Stomach smooth muscle (tissue), 2 donors: ENCODE data around the gene RPL28.

ENCODE experiments used
- H3K27ac ChIP-seq: one replicate; pipeline ENCODE4 v1.7.0; 2013; ENCODE audit warnings: mild to moderate bottlenecking, low read length, inconsistent platforms
- H3K27me3 ChIP-seq, 2 donors: one replicate each; pipeline ENCODE4 v1.7.0; 2013; ENCODE audit warnings: low read length in 2 of 2; ENCODE audit not compliant: insufficient read depth in 2 of 2, control insufficient read depth in 1 of 2
- H3K36me3 ChIP-seq, 2 donors: one replicate each; pipeline ENCODE4 v1.7.0; 2013; ENCODE audit warnings: low read length in 2 of 2; ENCODE audit not compliant: control insufficient read depth in 2 of 2, insufficient read depth in 2 of 2
- H3K4me1 ChIP-seq: one replicate; pipeline ENCODE4 v1.7.0; 2013; ENCODE audit warnings: low read length; ENCODE audit not compliant: control insufficient read depth, insufficient read depth
- H3K4me3 ChIP-seq, 2 donors: one replicate each; pipeline ENCODE4 v1.7.0; 2013; ENCODE audit warnings: low read length in 2 of 2
- H3K9ac ChIP-seq, 2 donors: one replicate each; pipeline ENCODE4 v1.7.0; 2013; ENCODE audit warnings: low read length in 2 of 2, mild to moderate bottlenecking in 1 of 2
- H3K9me3 ChIP-seq, 2 donors: one replicate each; pipeline ENCODE4 v1.7.0; 2013; ENCODE audit warnings: low read length in 2 of 2; ENCODE audit not compliant: control insufficient read depth in 2 of 2
- donor health status: healthy.
- donor health status: Pancreatic carcinoma.

RPL28 gene

DNA sequence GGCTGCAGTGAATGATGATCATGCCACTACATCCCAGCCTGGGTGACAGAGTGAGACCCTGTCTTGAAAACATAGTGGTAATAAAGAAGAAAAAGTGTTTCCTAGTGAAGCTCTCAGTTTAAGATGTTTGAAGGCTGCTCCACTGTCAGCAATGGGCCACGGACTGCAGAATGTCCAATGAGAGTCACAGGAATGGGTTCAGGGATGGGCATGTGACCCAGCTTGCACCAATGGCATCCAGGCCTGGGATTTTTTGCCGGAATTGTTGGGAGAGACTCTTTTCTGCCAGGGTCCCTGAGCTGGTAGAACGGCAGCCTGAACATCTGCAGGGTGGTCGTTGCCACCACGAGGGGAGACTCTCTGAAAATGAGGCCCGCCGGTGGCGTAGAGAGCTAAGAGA is 51.1 kb downstream of the RPL28 start:
- peaks cover 61 to 63% of the 10 kb centered on the region in 2 donors for H3K27me3 ChIP-seq

DNA sequence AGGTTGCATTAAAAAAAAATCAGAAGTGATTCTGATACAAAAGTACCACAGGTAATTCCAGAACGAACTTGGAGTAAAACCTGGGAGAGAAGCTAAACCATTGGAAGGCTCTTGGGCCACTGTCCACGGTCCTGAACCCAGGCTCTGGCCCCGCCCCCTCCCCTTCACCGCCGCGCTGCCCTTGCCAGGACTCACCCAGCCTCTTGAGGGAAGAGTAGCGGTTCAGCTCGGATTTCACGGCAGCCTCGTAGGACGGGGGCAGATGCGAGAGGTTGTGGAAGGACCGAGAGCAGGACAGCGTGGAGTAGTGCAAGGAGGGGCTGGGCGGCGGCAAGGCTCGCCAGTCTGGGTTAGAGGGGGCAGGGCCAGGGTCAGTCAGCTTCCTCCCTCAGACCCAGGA is 51.7 kb downstream of the RPL28 start:
- Histone ChIP-seq H3K36me3 (no peaks in the 10 kb centered on the region), H3K27ac (no peak overlapping the region), H3K9me3 (no peaks in the 10 kb centered on the region), H3K27me3 (peaks cover 57 to 61% of the 10 kb centered on the region in 2 donors), H3K9ac (no peak overlapping the region), H3K4me3 (no peak overlapping the region), H3K4me1 (peaks cover 7% of the 10 kb centered on the region)

More for the DNA sequence above, 51.1 kb downstream of the RPL28 start:
- Histone ChIP-seq H3K36me3 (no peaks in the 10 kb centered on the region), H3K9me3 (no peaks in the 10 kb centered on the region), H3K4me3 (no peak overlapping the region), H3K9ac (no peak overlapping the region), H3K27ac (no peak overlapping the region), H3K4me1 (peaks cover 4% of the 10 kb centered on the region)

DNA sequence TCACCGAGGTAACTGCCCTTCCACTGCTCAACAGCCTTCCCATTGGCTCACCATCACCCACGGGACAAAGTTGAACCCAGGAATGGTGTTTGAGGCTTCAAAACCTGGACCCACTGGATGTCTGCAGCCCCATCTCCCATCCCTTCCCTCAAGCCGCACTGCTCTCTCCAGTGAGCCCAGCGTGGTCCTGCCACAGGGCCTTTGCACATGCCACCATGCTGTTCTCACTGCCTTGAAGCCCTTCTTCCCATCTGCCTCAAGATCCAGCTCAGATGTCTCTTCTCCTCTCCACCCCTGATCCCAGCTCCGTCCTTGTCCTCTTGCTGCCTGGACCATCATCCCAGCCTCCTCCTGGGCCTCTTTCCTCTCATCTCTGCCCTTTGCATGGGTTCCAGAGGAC is 53.3 kb downstream of the RPL28 start:
- Histone ChIP-seq H3K27me3 (peaks cover 56% of the 10 kb centered on the region in 2 donors), H3K27ac (no peak overlapping the region), H3K4me3 (no peak overlapping the region), H3K36me3 (no peaks in the 10 kb centered on the region), H3K9ac (no peak overlapping the region), H3K4me1 (peaks cover 7% of the 10 kb centered on the region), H3K9me3 (no peaks in the 10 kb centered on the region)

DNA sequence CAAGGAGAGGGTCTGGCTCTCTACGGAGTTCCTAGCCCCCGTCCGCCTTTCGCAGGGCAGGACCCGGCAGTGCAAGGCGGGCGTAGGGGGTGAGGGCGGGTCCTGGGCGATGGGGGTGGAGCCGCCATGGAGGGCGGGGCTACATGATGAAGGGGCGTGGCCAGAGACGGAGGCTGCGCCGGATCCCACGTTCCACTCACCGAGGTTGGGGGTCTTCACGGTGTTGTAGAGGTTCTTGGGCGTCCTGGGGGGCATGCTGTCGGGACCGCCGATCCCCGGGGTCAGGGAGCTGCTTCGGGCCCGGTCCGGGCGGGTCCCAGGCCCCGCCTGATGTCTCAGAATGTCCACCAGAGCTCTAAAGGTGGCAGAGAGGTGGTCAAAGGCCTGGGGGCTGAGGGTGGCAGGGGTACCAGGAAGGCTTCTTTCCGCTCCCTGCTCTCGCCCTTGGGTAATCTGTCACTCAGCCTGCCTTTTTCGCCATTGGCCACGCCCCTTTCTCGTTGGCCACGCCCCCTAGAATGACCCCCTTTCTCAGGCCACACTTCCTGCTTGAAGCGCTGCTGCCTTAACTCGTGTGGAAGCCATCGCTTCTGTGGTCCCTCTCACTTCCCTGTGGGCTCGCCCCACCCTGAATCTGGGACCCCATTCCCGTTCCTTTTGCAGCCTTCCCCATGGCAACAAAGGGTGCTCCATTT is 54.8 kb downstream of the RPL28 start:
- peaks cover 62 to 67% of the 10 kb centered on the region in 2 donors for H3K27me3 ChIP-seq
- no peak overlapping the region for H3K27ac ChIP-seq
- H3K4me3 ChIP-seq: no peak overlapping the region
- no peak overlapping the region for H3K9ac ChIP-seq
- no peaks in the 10 kb centered on the region for H3K9me3 ChIP-seq
- peaks cover 7% of the 10 kb centered on the region for H3K4me1 ChIP-seq
- no peaks in the 10 kb centered on the region for H3K36me3 ChIP-seq

DNA sequence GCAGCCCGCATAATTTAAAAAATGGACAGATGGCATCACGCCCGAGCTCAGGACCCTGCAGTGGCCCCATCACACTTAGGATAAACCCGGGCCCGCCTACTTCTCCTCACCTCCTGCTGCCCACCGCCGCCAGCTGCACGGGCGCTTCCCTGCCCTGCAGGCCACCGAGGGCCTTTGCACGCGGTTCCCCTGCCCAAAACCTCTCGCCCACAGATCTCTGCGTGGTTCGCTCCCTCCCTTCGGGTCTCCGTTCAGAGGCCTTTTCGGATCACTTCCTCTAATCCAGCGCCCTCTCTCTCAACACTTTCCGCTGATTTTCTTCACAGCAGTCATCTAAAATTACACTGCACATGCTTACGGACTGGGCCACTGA is 55.6 kb downstream of the RPL28 start:
- H3K9ac ChIP-seq: no peak overlapping the region
- H3K4me3 ChIP-seq: no peak overlapping the region

DNA sequence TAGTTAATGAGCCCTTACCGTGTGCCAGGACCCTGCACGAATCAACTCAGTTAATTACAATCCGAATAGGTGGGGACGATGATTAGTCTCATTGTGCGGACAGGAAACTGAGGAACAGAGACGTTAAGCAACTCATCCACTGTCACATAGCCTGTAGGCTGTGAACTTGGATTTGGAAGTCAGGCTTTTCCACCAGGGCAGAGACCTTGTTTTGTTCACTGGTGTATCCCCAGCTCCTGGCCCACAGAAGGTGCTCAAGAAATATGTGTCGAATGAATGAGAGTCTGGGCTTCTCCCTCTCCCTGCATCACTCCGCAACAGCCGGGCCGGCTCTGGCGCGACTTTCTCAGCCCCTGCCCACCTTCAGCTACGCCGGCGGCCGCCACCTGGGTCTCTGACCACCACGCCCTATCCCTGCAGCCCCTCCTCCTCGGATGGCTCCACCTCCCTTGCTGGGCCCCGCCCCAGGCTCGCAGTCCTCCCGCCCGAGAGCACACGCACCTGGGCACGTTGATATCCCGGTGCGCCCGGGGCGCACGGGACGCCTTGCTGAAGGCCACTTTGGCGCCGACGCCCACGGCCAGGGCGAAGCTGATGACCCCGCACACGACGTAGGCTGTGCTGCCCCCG is 56.1 kb downstream of the RPL28 start:
- Histone ChIP-seq H3K27ac (no peak overlapping the region), H3K4me3 (no peak overlapping the region), H3K9ac (no peak overlapping the region)

More for the DNA sequence above, 55.6 kb downstream of the RPL28 start:
- H3K9me3 ChIP-seq: no peaks in the 10 kb centered on the region
- no peaks in the 10 kb centered on the region for H3K36me3 ChIP-seq
- no peak overlapping the region for H3K27ac ChIP-seq
- peaks cover 7% of the 10 kb centered on the region for H3K4me1 ChIP-seq
- peaks cover 62 to 71% of the 10 kb centered on the region in 2 donors for H3K27me3 ChIP-seq

DNA sequence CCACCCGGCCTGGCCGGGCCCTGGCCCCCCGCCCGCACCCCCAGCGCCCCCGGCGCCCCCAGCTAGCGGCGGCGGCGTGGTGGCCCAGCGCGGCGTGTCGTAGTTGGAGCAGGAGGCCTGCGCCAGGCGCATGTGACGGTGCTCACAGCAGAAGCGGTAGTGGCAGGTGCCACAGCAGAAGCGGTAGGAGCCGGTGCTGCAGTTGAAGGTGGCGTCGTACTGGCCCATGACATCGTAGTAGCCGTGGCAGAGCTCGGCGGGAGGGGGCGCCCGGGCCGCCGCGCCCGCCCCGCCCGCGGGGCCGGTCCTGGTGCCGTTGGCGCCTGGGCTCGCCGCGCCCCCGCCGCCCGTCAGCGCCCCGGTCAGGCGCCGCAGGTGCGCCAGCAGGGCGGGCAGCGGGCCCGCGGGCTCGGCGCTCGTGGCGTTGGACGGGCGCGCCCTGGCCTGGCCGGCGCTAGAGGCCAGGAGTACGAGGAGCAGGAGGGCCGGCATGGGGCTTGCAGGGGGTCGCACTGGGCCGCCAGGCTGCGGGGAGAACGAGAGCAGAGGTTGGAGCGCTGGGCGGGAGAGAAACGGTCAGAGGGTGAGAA is 56.7 kb downstream of the RPL28 start:
- Histone ChIP-seq H3K27me3 (peaks cover 59 to 67% of the 10 kb centered on the region in 2 donors), H3K4me3 (no peak overlapping the region), H3K36me3 (no peaks in the 10 kb centered on the region), H3K9me3 (no peaks in the 10 kb centered on the region), H3K9ac (no peak overlapping the region), H3K27ac (no peak overlapping the region), H3K4me1 (peaks cover 7% of the 10 kb centered on the region)

More for the DNA sequence above, 56.1 kb downstream of the RPL28 start:
- H3K27me3 ChIP-seq: peaks cover 61 to 71% of the 10 kb centered on the region in 2 donors
- no peaks in the 10 kb centered on the region for H3K36me3 ChIP-seq
- H3K9me3 ChIP-seq: no peaks in the 10 kb centered on the region
- H3K4me1 ChIP-seq: peaks cover 7% of the 10 kb centered on the region

DNA sequence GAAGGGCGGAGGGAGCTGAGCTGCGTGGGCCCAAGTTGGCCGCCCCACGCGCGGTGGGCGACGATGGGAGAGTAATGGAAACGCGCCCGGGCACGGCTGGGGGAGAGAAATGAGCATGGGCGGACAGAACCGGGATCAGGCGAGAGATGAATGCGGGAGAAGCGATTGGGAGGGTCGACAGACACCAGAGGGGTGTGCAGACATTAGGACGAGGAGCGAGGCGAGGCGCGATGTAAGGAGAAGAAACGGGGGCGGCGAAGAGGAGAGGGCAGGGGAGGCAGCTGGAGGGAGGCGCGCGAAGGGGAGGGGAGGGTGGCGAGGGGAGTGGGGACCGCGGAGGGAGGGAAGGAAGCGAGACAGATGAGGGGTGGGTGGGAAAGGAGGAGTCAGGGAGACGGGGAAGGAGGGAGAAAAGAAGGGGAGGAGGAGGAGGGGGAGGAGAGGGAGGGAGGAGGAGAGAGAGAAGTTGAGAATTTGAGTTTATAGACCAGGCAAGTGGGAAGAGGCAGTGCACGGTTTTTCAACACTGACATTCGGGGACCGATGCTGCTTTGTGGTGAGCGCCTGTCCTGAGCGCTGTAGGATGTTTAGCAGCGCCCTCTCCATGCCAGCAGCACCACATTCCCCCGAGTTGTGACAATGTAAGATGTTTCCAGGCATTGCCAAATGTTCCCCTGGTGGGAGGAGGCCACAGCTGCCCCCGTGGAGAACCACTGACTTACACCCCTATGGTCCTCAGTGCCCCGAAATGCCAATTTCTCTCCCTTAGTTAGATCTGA is 57.5 kb downstream of the RPL28 start, which contains the start of gene SHISA7:
Gene SHISA7, minus strand, starts transcription at position 256 of the 779 bp plus-strand sequence. CDS start 437 bp downstream, outside the sequence.
- Histone ChIP-seq H3K4me1 (peaks cover 10% of the 10 kb centered on the region), H3K36me3 (no peaks in the 10 kb centered on the region), H3K9me3 (no peaks in the 10 kb centered on the region), H3K27ac (no peak within 1 kb of the TSS), H3K27me3 (peaks cover 58 to 67% of the 10 kb centered on the region in 2 donors), H3K4me3 (no peak within 1 kb of the TSS), H3K9ac (no peak within 1 kb of the TSS)

DNA sequence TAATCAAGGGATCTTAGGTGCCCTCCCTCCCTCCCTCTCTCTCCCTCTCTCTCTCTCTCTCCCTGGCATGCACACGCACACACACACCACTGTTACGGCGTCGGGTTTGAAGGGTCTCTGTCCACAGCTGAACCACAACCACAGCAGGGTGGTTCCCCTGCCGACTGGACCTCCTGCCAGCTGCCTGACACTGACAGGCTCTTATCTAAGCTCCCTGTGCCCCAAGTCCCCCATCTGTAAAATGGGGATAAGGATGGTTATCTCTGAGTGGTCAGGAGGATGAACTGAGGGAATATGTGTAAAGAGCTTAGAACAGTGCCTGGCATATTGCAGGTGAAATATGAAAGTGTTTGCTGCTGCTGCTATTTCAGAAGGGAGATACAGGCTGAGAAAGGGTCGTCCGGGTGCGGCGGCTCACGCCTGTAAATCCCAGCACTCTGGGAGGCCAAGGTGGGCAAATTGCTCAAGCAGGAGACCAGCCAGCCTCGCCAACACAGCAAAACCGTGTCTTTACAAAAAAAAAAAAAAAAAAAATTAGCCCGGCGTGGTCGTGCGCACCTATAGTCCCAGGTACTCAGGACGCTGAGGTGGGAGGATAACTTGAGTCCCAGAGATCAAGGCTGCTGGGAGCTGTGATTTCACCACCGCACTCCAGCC is 58.2 kb downstream of the RPL28 start:
- no peak overlapping the region for H3K27ac ChIP-seq
- no peak overlapping the region for H3K4me3 ChIP-seq
- peaks cover 57 to 60% of the 10 kb centered on the region in 2 donors for H3K27me3 ChIP-seq
- no peaks in the 10 kb centered on the region for H3K9me3 ChIP-seq
- no peaks in the 10 kb centered on the region for H3K36me3 ChIP-seq
- peaks cover 10% of the 10 kb centered on the region for H3K4me1 ChIP-seq
- H3K9ac ChIP-seq: no peak overlapping the region

DNA sequence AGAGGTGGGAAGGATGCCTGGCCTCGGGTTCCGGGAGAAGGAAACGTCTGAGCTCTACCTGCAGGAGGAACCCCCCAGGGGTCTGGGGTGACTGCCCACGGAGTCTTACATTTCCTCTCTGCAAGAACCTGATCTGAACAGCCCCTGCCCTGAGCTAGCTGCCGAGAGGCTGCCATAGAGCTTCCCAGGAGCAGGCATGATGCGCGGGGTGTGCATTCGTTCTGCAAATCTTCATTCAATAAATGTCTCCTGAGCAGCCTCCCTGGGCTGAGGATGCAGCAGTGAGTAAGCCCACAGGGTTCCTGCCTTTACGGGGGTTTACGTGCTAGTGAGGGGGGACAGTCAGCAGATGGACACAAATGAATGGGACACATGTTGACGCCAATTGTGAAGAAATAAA is 58.9 kb downstream of the RPL28 start:
- no peaks in the 10 kb centered on the region for H3K9me3 ChIP-seq
- no peaks in the 10 kb centered on the region for H3K36me3 ChIP-seq
- no peak overlapping the region for H3K9ac ChIP-seq
- H3K4me1 ChIP-seq: peaks cover 10% of the 10 kb centered on the region
- H3K4me3 ChIP-seq: no peak overlapping the region
- no peak overlapping the region for H3K27ac ChIP-seq
- H3K27me3 ChIP-seq: peaks cover 58 to 63% of the 10 kb centered on the region in 2 donors
